ENCODE results near the gene DNAH17. TPM values are rescaled to one million over a fixed set of nuclear protein-coding genes. Genes with fewer than 3 reads are reported as not detected.

Gene DNAH17
- total and polyA plus RNA-seq, 2 of the 13 experiments (the other 11 are each of a cell fraction or from before 2014, with no cell fraction given) = 0.86 to 1.6 TPM

DNA sequence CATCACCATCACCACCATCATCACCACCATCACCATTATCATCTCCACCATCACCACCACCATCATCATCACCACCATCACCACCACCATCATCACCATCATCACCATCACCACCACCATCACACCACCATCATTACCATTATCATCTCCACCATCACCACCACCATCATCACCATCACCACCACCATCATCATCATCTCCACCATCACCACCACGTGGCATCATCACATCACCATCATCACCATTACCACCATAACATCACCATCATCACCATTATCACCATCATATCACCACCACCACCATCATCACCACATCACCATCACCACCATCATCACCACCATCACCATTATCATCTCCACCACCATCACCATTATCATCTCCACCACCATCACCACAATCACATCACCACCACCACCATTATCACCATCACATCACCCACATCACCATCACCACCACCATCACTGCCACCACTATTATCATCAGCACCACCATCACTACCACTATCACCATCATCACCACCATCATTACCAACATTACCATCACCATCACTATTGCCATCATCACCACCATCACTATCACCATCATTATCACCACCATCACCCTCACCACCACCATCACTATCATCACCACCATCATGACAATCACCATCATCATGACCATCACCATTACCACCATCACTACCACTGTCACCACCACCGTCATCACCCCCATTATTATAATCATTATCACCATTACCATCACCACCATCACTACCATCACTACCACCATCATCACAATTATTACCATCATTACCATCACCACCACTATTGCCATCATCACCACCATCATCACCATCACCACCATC lies 99.1 kb downstream of the DNAH17 start:
- DNase-seq (ENCODE audit: low spot score) (no peak), ATAC-seq (no peak), FAIRE-seq (peak; percentile 36)
- 0 out of 5 replicates have a peak, but pooled peaks cover 0 to 1% of the 10 kb centered on the region in 2 experiments for H3K36me3 ChIP-seq (replicated peaks in 1 of 2; ENCODE audit: control insufficient read depth in 1 of 2, insufficient read depth in 2 of 2, low read length in 2 of 2)
- no peak overlapping the region for H3K9ac ChIP-seq (ENCODE audit: insufficient read depth, low read depth, low read length)
- no peaks in the 10 kb centered on the region for H3K9me3 ChIP-seq (ENCODE audit: low read length)
- CTCF ChIA-PET (ENCODE audit: low intra/inter-chr PET ratio, low total read pairs) = no interaction called here
- peaks cover 9% of the 10 kb centered on the region; the same call in 1 of the 2 replicates for H3K4me1 ChIP-seq (ENCODE audit: insufficient read depth, low read length)
- intact Hi-C loops (cut with micrococcal nuclease; ENCODE audit: unreplicated experiment) (no loop called here), in situ Hi-C loops (cut with HindIII; ENCODE audit: extremely low pct_ligation_motif_present, low pct_unique_long_range_greater_than_20kb) (no loop called here)
- no peaks in the 10 kb centered on the region for H3K79me2 ChIP-seq (ENCODE audit: insufficient read depth, low read length)
- H4K20me1 ChIP-seq (ENCODE audit: insufficient read depth, low read length) = no peaks in the 10 kb centered on the region
- no peak overlapping the region for H3K4me2 ChIP-seq (ENCODE audit: low read depth, low read length)
- POLR2A ChIA-PET = no interaction called here
- no peak overlapping the region for H3K27ac ChIP-seq (ENCODE audit: extremely low read length, insufficient read depth, low read length)
- no peak overlapping the region for H3K4me3 ChIP-seq (replicated peaks in 1 of 3; ENCODE audit: insufficient read depth in 1 of 3, low read depth in 2 of 3, low read length in 3 of 3)
- WGBS (ENCODE audit: low lambda C conversion rate) = 39% methylated on average over 2 of the region's 2 CpGs
- H3K27me3 ChIP-seq (ENCODE audit: control insufficient read depth in 1 of 2, insufficient read depth in 2 of 2, low read length in 2 of 2) = peaks cover 0 to 27% of the 10 kb centered on the region in 2 experiments; a peak in 4 of 5 replicates
- no peak overlapping the region for H2AFZ ChIP-seq (ENCODE audit: low read length)
- no TSS peak for BruUV-seq (replicated peaks)
- TF ChIP-seq MEF2D (CRISPR knock-in tag; IDR thresholded peaks at IDR 0.05) (no peak), PLRG1 (conservative IDR thresholded peaks at IDR 0.05) (0 out of 2 replicates have a peak, but pooled peaks have one; percentile 4), ZNF207 (IDR thresholded peaks at IDR 0.05; ENCODE audit: borderline replicate concordance) (peak; percentile 54; the same call in 1 of the 2 replicates), SOX6 (IDR thresholded peaks at IDR 0.05) (peak; percentile 12; the same call in 1 of the 2 replicates), SOX6 (CRISPR knock-in tag; IDR thresholded peaks at IDR 0.05) (no peak), MYC (CRISPR knock-in tag; IDR thresholded peaks at IDR 0.05; ENCODE audit: borderline replicate concordance) (no peak), PHB2 (IDR thresholded peaks at IDR 0.05; ENCODE audit: partially characterized antibody) (peak; percentile 57), RBM39 (IDR thresholded peaks at IDR 0.05; ENCODE audit: low read depth, low read length, poor library complexity, severe bottlenecking) (no peak), ZNF577 (CRISPR knock-in tag; IDR thresholded peaks at IDR 0.05; ENCODE audit: borderline replicate concordance, low read depth) (no peak), FOXK2 (IDR thresholded peaks at IDR 0.05) (0 out of 2 replicates have a peak, but pooled peaks have one; percentile 8)
- TF ChIP-seq, protein P1, sequence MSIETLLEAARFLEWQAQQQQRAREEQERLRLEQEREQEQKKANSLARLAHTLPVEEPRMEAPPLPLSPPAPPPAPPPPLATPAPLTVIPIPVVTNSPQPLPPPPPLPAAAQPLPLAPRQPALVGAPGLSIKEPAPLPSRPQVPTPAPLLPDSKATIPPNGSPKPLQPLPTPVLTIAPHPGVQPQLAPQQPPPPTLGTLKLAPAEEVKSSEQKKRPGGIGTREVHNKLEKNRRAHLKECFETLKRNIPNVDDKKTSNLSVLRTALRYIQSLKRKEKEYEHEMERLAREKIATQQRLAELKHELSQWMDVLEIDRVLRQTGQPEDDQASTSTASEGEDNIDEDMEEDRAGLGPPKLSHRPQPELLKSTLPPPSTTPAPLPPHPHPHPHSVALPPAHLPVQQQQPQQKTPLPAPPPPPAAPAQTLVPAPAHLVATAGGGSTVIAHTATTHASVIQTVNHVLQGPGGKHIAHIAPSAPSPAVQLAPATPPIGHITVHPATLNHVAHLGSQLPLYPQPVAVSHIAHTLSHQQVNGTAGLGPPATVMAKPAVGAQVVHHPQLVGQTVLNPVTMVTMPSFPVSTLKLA (IDR thresholded peaks at IDR 0.05) = peak; percentile 64
- TF ChIP-seq, protein P2, sequence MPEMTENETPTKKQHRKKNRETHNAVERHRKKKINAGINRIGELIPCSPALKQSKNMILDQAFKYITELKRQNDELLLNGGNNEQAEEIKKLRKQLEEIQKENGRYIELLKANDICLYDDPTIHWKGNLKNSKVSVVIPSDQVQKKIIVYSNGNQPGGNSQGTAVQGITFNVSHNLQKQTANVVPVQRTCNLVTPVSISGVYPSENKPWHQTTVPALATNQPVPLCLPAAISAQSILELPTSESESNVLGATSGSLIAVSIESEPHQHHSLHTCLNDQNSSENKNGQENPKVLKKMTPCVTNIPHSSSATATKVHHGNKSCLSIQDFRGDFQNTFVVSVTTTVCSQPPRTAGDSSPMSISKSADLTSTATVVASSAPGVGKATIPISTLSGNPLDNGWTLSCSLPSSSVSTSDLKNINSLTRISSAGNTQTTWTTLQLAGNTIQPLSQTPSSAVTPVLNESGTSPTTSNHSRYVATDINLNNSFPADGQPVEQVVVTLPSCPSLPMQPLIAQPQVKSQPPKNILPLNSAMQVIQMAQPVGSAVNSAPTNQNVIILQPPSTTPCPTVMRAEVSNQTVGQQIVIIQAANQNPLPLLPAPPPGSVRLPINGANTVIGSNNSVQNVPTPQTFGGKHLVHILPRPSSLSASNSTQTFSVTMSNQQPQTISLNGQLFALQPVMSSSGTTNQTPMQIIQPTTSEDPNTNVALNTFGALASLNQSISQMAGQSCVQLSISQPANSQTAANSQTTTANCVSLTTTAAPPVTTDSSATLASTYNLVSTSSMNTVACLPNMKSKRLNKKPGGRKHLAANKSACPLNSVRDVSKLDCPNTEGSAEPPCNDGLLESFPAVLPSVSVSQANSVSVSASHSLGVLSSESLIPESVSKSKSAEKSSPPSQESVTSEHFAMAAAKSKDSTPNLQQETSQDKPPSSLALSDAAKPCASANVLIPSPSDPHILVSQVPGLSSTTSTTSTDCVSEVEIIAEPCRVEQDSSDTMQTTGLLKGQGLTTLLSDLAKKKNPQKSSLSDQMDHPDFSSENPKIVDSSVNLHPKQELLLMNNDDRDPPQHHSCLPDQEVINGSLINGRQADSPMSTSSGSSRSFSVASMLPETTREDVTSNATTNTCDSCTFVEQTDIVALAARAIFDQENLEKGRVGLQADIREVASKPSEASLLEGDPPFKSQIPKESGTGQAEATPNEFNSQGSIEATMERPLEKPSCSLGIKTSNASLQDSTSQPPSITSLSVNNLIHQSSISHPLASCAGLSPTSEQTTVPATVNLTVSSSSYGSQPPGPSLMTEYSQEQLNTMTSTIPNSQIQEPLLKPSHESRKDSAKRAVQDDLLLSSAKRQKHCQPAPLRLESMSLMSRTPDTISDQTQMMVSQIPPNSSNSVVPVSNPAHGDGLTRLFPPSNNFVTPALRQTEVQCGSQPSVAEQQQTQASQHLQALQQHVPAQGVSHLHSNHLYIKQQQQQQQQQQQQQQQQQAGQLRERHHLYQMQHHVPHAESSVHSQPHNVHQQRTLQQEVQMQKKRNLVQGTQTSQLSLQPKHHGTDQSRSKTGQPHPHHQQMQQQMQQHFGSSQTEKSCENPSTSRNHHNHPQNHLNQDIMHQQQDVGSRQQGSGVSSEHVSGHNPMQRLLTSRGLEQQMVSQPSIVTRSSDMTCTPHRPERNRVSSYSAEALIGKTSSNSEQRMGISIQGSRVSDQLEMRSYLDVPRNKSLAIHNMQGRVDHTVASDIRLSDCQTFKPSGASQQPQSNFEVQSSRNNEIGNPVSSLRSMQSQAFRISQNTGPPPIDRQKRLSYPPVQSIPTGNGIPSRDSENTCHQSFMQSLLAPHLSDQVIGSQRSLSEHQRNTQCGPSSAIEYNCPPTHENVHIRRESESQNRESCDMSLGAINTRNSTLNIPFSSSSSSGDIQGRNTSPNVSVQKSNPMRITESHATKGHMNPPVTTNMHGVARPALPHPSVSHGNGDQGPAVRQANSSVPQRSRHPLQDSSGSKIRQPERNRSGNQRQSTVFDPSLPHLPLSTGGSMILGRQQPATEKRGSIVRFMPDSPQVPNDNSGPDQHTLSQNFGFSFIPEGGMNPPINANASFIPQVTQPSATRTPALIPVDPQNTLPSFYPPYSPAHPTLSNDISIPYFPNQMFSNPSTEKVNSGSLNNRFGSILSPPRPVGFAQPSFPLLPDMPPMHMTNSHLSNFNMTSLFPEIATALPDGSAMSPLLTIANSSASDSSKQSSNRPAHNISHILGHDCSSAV (CRISPR knock-in tag; IDR thresholded peaks at IDR 0.05; ENCODE audit: borderline replicate concordance) = no peak

Measured in HepG2 (cell line).